HEK293 (cell line): ENCODE data around the gene SETD3.

Experiments
- ATF2 ChIP-seq: fragments of 450-650 bp; formaldehyde crosslinking; IDR thresholded peaks from 2 replicates; pipeline ENCODE4 v1.5.1; 2016; ENCODE audit warnings: missing biosample characterization, missing genetic modification characterization, low read depth
- BCL11B ChIP-seq: fragments of 450-650 bp; formaldehyde crosslinking; IDR thresholded peaks from 2 replicates; pipeline ENCODE4 v1.5.1; 2016; ENCODE audit warnings: low read depth, missing biosample characterization, missing genetic modification characterization
- CTCF ChIP-seq: fragments of 450-650 bp; formaldehyde crosslinking; IDR thresholded peaks from 2 replicates; pipeline ENCODE4 v1.5.1; 2016; ENCODE audit warnings: missing biosample characterization, missing genetic modification characterization
- KLF10 ChIP-seq: fragments of 450-650 bp; IDR thresholded peaks from 2 replicates; pipeline ENCODE4 v1.5.1; 2018; ENCODE audit warnings: missing biosample characterization, mild to moderate bottlenecking, missing genetic modification characterization
- SETDB1 ChIP-seq: IDR thresholded peaks from one replicate; pipeline ENCODE4 v1.6.1; 2017; ENCODE audit warnings: mild to moderate bottlenecking, low read length, moderate library complexity, mixed read lengths; ENCODE audit not compliant: insufficient read length
- YY1 ChIP-seq: fragments of 450-650 bp; formaldehyde crosslinking; IDR thresholded peaks from 2 replicates; pipeline ENCODE4 v1.5.1; 2018; ENCODE audit warnings: missing biosample characterization, missing genetic modification characterization
- ZBTB7A ChIP-seq: fragments of 450-650 bp; formaldehyde crosslinking; IDR thresholded peaks from 2 replicates; pipeline ENCODE4 v1.5.1; 2016; ENCODE audit warnings: low read depth, missing biosample characterization, missing genetic modification characterization
- ZNF510 ChIP-seq: fragments of 450-650 bp; formaldehyde crosslinking; IDR thresholded peaks from 2 replicates; pipeline ENCODE4 v1.5.1; 2018; ENCODE audit warnings: mild to moderate bottlenecking, missing genetic modification characterization, missing biosample characterization; ENCODE audit not compliant: insufficient replicate concordance
- ZNF768 ChIP-seq: fragments of 450-650 bp; formaldehyde crosslinking; IDR thresholded peaks from 2 replicates; pipeline ENCODE4 v1.5.1; 2018; ENCODE audit warnings: missing biosample characterization, mild to moderate bottlenecking, missing genetic modification characterization
- TF ChIP-seq, protein P1 (sequence below): fragments of 450-650 bp; formaldehyde crosslinking; IDR thresholded peaks from 2 replicates; pipeline ENCODE4 v1.5.1; 2017; ENCODE audit warnings: missing biosample characterization, missing genetic modification characterization

- TF ChIP-seq ATF2, result no peak
- no peak for TF ChIP-seq CTCF (tag by site-specific recombination)
- TF ChIP-seq BCL11B, result no peak
- TF ChIP-seq ZBTB7A (tag by site-specific recombination), result no peak
- TF ChIP-seq, protein P1, sequence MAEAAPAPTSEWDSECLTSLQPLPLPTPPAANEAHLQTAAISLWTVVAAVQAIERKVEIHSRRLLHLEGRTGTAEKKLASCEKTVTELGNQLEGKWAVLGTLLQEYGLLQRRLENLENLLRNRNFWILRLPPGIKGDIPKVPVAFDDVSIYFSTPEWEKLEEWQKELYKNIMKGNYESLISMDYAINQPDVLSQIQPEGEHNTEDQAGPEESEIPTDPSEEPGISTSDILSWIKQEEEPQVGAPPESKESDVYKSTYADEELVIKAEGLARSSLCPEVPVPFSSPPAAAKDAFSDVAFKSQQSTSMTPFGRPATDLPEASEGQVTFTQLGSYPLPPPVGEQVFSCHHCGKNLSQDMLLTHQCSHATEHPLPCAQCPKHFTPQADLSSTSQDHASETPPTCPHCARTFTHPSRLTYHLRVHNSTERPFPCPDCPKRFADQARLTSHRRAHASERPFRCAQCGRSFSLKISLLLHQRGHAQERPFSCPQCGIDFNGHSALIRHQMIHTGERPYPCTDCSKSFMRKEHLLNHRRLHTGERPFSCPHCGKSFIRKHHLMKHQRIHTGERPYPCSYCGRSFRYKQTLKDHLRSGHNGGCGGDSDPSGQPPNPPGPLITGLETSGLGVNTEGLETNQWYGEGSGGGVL (tag by site-specific recombination), result no peak
- no peak for TF ChIP-seq ZNF768
- no peak for TF ChIP-seq YY1 (tag by site-specific recombination)
- no peak for TF ChIP-seq ZNF510 (tag by site-specific recombination)
- no peak for TF ChIP-seq SETDB1
- no peak for TF ChIP-seq KLF10 (tag by site-specific recombination)
These were observed 30.4 kb downstream of the SETD3 start for GRCh38 chr14:99450266-99450665.
